Neuron (in vitro differentiated cells): Measurements from ENCODE around the gene MAPK1.
"Not testable (repeated sequence)": the region's sequence is repeated elsewhere in the genome, so short reads cannot be mapped to it uniquely, and the experiment has no call there.

Experiments used
- H2AFZ ChIP-seq: one replicate; pipeline ENCODE4 v1.6.1; 2013; ENCODE audit warnings: low read depth, mild to moderate bottlenecking, inconsistent platforms, low read length, moderate library complexity
- H3K27me3 ChIP-seq: one replicate; pipeline ENCODE4 v1.6.1; 2013; ENCODE audit warnings: low read length; ENCODE audit not compliant: insufficient read depth
- H3K36me3 ChIP-seq: one replicate; pipeline ENCODE4 v1.6.1; 2013; ENCODE audit warnings: low read length; ENCODE audit not compliant: insufficient read depth
- H3K4me1 ChIP-seq: one replicate; pipeline ENCODE4 v1.6.1; 2013; ENCODE audit warnings: low read length; ENCODE audit not compliant: insufficient read depth
- H3K4me3 ChIP-seq: 2 replicates; pipeline ENCODE4 v1.5.1; 2013; ENCODE audit warnings: mild to moderate bottlenecking, low read length, moderate library complexity
- H3K9me3 ChIP-seq: one replicate; pipeline ENCODE4 v1.6.1; 2013; ENCODE audit warnings: low read length

The MAPK1 gene

DNA sequence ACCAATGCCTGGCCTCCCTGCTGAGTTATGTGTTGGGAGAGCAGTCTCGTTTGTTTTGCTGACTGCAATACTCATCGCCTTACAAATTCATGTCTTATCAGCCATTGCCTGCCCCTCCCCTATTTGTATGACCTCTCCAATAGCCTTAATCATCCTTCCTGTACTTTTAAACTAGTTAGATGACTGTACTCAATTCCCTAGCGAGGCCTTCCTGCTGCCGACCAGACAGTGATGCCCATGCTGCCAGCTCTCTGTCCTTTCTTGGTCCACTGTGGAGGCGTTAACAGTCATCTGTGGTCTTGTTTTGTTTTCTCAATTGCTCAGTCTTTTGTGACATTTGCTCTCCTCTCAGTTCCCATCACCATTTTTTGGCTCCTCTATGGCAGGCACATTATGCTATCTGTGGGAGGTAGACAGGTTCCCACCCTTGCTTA lies 111.6 kb downstream of the MAPK1 start:
- H3K4me3 ChIP-seq, result no peak overlapping the region
- H3K9me3 ChIP-seq, result no peaks in the 10 kb centered on the region
- no peak overlapping the region for H2AFZ ChIP-seq
- no peaks in the 10 kb centered on the region for H3K27me3 ChIP-seq
- peaks cover 16% of the 10 kb centered on the region for H3K36me3 ChIP-seq
- H3K4me1 ChIP-seq, result peaks cover 11% of the 10 kb centered on the region

DNA sequence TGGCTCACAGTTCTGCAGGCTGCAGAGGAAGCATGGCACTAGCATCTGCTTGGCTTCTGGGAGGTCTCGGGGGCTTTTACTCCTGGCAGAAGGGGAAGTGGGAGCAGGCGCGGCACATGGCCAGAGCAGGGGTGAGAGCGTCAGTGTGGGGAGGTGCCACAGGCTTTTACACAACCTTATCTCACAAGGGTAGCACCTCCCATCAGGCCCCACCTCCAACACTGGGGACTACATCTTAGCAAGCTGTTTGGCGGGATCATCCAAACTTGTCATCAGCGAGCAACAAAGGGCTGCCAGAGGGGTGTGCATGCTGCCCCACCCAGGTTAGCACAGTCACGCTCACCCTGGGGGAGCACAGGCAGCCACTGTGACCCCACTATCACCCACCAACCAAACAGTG lies 112.9 kb downstream of the MAPK1 start:
- H3K27me3 ChIP-seq, result no peaks in the 10 kb centered on the region
- H3K4me3 ChIP-seq, result no peak overlapping the region
- no peaks in the 10 kb centered on the region for H3K9me3 ChIP-seq
- H3K4me1 ChIP-seq, result peaks cover 11% of the 10 kb centered on the region
- H3K36me3 ChIP-seq, result peaks cover 10% of the 10 kb centered on the region
- no peak overlapping the region for H2AFZ ChIP-seq

DNA sequence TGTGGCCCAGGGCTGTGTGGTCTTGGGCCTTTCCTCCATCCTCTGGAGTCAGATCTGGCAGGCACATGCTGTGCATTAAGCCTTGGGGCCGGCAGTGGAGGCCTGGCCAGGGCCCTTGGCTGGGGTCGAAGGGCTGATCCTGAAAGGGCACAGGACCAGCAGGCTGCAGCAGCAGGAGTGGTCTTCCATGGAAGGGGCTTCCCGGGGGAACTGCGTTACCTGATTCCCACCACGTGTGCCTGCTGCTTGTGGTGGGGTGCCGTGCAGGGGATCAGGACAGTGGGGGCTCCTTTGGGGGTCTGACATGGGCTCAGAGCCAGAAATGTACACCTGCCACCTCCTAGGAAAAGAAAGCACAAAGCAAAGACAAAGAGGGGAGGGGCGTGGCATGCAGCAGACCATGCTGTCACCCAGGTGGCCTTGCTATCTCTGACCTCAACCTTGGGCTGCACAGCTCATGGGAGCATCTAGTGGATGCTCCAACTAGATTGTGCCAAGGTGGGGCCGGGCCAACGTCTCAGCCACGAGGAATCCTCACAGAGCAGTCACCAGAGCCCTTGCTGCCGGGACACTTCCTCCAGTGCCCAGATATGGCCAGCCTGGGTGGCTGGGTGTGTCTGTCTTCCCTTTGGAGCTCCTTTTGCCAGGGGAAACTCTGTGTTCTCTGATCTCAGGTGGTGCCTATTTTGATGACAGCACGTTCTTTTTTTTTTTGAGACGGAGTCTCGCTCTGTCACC lies 113.9 kb downstream of the MAPK1 start:
- peaks cover 14% of the 10 kb centered on the region for H3K4me1 ChIP-seq
- no peaks in the 10 kb centered on the region for H3K27me3 ChIP-seq
- H3K4me3 ChIP-seq, result no peak overlapping the region
- H2AFZ ChIP-seq, result no peak overlapping the region
- H3K36me3 ChIP-seq, result peaks cover 2% of the 10 kb centered on the region
- no peaks in the 10 kb centered on the region for H3K9me3 ChIP-seq

GRCh38 chr22:21752276-21752675 lies 115.2 kb downstream of the MAPK1 start:
- Histone ChIP-seq H3K4me3 (no peak overlapping the region), H3K4me1 (peaks cover 16% of the 10 kb centered on the region), H2AFZ (no peak overlapping the region), H3K27me3 (no peaks in the 10 kb centered on the region), H3K36me3 (no peaks in the 10 kb centered on the region), H3K9me3 (no peaks in the 10 kb centered on the region)

- no peaks in the 10 kb centered on the region for H3K9me3 ChIP-seq
- no peaks in the 10 kb centered on the region for H3K27me3 ChIP-seq
- no peak overlapping the region for H2AFZ ChIP-seq
- peaks cover 5% of the 10 kb centered on the region for H3K4me1 ChIP-seq
- H3K4me3 ChIP-seq, result no peak overlapping the region
- H3K36me3 ChIP-seq, result no peaks in the 10 kb centered on the region
Observed at GRCh38 chr22:21745948-21746347, 121.5 kb downstream of the MAPK1 start.

DNA sequence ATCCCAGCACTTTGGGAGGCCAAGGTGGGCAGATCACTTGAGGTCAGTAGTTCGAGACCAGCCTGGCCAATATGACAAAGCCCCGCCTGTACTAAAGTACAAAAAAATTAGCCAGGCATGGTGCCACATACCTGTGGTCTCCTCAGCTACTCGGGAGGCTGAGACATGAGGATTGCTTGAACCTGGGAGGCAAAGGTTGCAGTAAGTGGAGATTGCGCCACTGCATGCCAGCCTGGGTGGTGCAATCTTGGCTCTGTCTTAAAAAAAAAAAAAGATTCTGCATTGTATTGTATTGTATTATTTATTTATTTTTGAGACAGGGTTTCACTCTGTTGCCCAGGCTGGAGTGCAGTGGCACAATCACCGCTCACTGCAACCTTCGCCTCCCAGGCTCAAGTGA lies 122.5 kb downstream of the MAPK1 start:
- H2AFZ ChIP-seq, H3K9me3 ChIP-seq, H3K4me1 ChIP-seq: not testable (repeated sequence)

GRCh38 chr22:21741790-21742189 lies 125.7 kb downstream of the MAPK1 start:
- no peaks in the 10 kb centered on the region for H3K36me3 ChIP-seq
- no peaks in the 10 kb centered on the region for H3K9me3 ChIP-seq
- no peak overlapping the region for H3K4me3 ChIP-seq
- H3K4me1 ChIP-seq, result no peaks in the 10 kb centered on the region
- peaks cover 2% of the 10 kb centered on the region for H3K27me3 ChIP-seq
- H2AFZ ChIP-seq, result no peak overlapping the region

More for the DNA sequence above, 122.5 kb downstream of the MAPK1 start:
- not testable (repeated sequence) for H3K4me3 ChIP-seq, H3K36me3 ChIP-seq, H3K27me3 ChIP-seq

DNA sequence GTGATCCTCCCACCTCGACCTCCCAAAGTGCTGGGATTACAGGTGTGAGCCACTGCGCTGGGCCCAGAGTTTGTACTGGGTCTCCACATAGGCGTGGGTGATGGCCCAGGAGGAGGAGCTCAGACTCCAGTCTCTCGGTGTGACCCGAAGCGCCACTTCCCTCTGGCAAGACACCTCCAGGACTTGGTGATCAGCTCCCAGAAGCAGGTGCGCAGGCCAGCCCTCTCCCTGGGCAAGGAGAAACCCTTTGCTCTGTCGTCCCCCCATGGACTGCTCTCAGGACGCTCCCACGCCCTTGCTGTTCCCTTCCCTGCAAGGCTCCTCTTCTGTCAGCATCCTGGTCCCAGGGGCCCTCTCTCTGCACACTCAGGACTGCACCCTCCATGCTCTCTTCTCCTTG lies 126.4 kb downstream of the MAPK1 start:
- no peak overlapping the region for H2AFZ ChIP-seq
- H3K27me3 ChIP-seq, result peaks cover 2% of the 10 kb centered on the region
- no peak overlapping the region for H3K4me3 ChIP-seq
- H3K4me1 ChIP-seq, result no peaks in the 10 kb centered on the region
- no peaks in the 10 kb centered on the region for H3K9me3 ChIP-seq
- no peaks in the 10 kb centered on the region for H3K36me3 ChIP-seq

DNA sequence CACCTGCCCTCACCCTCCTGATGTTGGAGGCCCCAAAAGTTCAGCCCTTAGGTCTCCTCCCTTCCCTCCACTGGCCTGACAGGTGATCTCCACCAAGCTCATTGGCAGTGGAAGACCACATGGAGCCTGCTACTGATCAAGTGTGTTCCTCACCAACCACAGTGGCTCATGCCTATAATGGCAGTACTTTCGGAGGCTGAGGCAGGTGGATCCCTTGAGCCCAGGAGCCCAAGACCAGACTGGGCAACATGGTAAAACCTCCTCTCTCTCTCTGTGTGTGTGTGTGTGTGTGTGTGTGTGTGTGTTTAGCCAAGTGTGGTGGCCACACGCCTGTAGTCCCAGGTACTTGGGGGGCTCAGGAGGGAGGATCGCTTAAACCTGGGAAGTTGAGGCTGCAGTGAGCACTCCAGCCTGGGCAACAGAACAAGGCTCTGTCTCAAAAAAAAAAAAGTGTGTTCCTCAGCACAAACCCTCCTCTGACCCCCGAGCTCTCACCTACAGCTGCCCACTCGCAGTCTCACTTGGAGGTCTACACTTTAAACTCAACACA lies 127.5 kb downstream of the MAPK1 start:
- no peaks in the 10 kb centered on the region for H3K9me3 ChIP-seq
- no peaks in the 10 kb centered on the region for H3K4me1 ChIP-seq
- no peak overlapping the region for H2AFZ ChIP-seq
- no peak overlapping the region for H3K4me3 ChIP-seq
- no peaks in the 10 kb centered on the region for H3K36me3 ChIP-seq
- peaks cover 2% of the 10 kb centered on the region for H3K27me3 ChIP-seq

DNA sequence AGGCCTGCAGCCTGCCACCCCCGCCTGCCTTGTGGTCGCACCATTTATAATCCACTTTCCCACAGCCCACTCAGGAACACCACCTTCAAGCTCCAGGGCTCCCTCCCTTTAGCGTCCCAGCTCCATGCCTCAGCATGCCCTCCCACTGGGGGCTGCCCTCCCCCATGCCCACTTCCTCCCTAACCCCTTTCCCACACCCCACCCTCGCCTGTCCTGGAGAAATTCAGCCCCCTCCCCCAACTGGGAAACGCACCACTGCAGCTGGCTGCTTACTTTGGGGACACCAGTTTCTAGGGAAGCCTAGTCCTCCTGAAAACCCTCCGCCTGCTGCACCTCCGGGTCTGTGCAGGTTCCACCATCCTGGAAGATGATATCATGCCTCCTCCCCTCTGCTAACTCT lies 128.5 kb downstream of the MAPK1 start:
- no peak overlapping the region for H3K4me3 ChIP-seq
- H3K4me1 ChIP-seq, result peaks cover 8% of the 10 kb centered on the region
- no peaks in the 10 kb centered on the region for H3K9me3 ChIP-seq
- no peaks in the 10 kb centered on the region for H3K36me3 ChIP-seq
- H2AFZ ChIP-seq, result no peak overlapping the region
- peaks cover 2% of the 10 kb centered on the region for H3K27me3 ChIP-seq

DNA sequence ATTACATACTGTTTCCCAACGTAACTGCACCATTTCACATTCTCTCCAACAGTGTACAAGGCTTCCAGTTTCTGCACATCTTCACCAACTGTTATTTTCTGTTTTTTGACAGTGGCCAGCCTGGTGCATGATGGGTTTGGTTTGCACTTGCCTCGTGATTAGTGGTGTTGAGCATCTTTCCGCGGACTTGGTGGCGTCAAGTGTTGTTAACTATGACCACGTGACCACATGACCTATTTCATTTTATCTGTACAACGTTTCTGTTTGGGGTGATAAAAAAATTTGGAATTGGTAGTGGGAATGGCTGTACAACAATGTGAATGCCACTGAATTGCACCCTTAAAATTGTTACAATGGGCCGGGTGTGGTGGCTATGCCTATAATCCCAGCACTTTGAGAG lies 129.4 kb downstream of the MAPK1 start:
- Histone ChIP-seq H3K27me3 (peaks cover 2% of the 10 kb centered on the region), H2AFZ (no peak overlapping the region), H3K4me3 (no peak overlapping the region), H3K36me3 (no peaks in the 10 kb centered on the region), H3K4me1 (peaks cover 9% of the 10 kb centered on the region), H3K9me3 (no peaks in the 10 kb centered on the region)

DNA sequence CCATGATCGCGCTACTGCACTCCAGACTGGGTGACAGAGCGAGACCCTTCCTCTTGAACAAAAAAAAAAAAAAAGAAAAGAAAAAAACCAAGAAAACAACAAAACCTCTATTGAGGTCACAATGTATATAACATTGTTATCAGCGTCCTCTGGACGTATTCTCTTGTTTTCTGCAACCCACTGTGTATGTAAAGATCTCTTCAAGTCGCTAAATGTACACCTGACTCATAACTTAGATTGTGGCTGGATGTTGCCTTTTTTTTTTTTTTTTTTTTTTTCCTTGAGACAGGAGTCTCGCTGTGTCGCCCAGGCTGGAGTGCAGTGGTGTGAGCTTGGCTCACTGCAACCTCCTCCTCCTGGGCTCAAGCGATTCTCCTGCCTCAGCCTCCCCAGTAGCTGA lies 130.5 kb downstream of the MAPK1 start:
- Histone ChIP-seq H3K36me3 (no peaks in the 10 kb centered on the region), H2AFZ (no peak overlapping the region), H3K4me3 (no peak overlapping the region), H3K9me3 (no peaks in the 10 kb centered on the region), H3K27me3 (peaks cover 2% of the 10 kb centered on the region), H3K4me1 (peaks cover 9% of the 10 kb centered on the region)

DNA sequence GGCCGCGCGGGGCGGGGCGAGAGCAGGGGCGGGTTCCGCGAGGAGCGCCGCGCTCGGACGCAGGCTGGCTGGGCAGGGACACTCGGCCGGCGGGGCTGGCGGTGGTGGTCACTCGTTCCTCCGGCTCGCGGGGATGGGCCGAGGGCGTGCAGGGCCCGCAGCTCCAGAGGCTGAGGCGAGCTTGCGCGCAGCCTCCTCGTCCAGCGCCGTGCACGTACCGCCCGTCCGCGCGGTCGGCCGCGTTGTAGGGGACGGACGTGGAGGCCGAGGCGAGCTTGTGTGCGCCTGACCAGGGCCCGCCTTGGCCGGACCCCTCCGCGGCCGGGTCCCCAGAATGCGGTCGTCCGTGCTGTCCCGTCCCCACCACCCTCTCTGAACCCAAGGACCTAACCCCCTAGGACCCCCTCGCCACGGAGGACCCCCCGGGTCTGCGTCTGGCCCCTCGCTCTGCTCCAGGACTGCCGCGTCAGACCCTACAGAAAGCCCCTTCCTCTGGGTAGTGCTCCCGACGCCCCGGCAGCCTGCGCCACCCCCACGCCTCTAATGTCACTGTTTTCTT lies 131.3 kb downstream of the MAPK1 start:
- Histone ChIP-seq H3K9me3 (no peaks in the 10 kb centered on the region), H3K4me1 (peaks cover 9% of the 10 kb centered on the region), H2AFZ (peak overlapping the region; percentile 50), H3K4me3 (peak overlapping the region; percentile 61), H3K36me3 (no peaks in the 10 kb centered on the region), H3K27me3 (peaks cover 2% of the 10 kb centered on the region)
